Measurements from ENCODE around the gene PRRG3.
"Not testable (repeated sequence)": the region's sequence is repeated elsewhere in the genome, so short reads cannot be mapped to it uniquely, and the experiment has no call there.

The PRRG3 gene

GRCh38 chrX:151694661-151695582 lies at the start of gene PRRG3:
Gene PRRG3 (plus strand): TSS chrX:151695458. CDS start chrX:151698815, 3,357 bp downstream.
- DNase-seq, result no peak

GRCh38 chrX:151675121-151675746 lies 20.0 kb upstream of the PRRG3 start:
- DNase-seq, result no peak

- no peak for DNase-seq
Observed at GRCh38 chrX:151676196-151676595, 19.1 kb upstream of the PRRG3 start.

GRCh38 chrX:151679798-151680402 lies 15.4 kb upstream of the PRRG3 start:
- no peak for DNase-seq

- no peak for DNase-seq
Observed at GRCh38 chrX:151680805-151681204, 14.5 kb upstream of the PRRG3 start.

GRCh38 chrX:151687635-151688034 lies 7.6 kb upstream of the PRRG3 start:
- no peak for DNase-seq

GRCh38 chrX:151688695-151689094 lies 6.6 kb upstream of the PRRG3 start:
- no peak for DNase-seq

GRCh38 chrX:151692825-151693224 lies 2.4 kb upstream of the PRRG3 start:
- no peak for DNase-seq

GRCh38 chrX:151694121-151694520 lies 1.1 kb upstream of the PRRG3 start:
- no peak for DNase-seq

- DNase-seq, result no peak
Observed at GRCh38 chrX:151695583-151696340, 504 bp downstream of the PRRG3 start.

GRCh38 chrX:151697082-151697481 lies 1.8 kb downstream of the PRRG3 start:
- not testable (repeated sequence) for DNase-seq

GRCh38 chrX:151697522-151697921 lies 2.3 kb downstream of the PRRG3 start:
- DNase-seq, result no peak

- no peak for DNase-seq
Observed at GRCh38 chrX:151698485-151698884, 3.2 kb downstream of the PRRG3 start.

- no peak for DNase-seq
Observed at GRCh38 chrX:151699746-151700145, 4.5 kb downstream of the PRRG3 start.

- DNase-seq, result no peak
Observed at GRCh38 chrX:151700581-151700980, 5.3 kb downstream of the PRRG3 start.

- no peak for DNase-seq
Observed at GRCh38 chrX:151701071-151701470, 5.8 kb downstream of the PRRG3 start.

GRCh38 chrX:151701531-151701930 lies 6.3 kb downstream of the PRRG3 start:
- no peak for DNase-seq

- DNase-seq, result no peak
Observed at GRCh38 chrX:151702026-151702714, 6.9 kb downstream of the PRRG3 start.

GRCh38 chrX:151702741-151703340 lies 7.6 kb downstream of the PRRG3 start:
- DNase-seq, result no peak

GRCh38 chrX:151703487-151703886 lies 8.2 kb downstream of the PRRG3 start:
- no peak for DNase-seq

- DNase-seq, result no peak
Observed at GRCh38 chrX:151704041-151704663, 8.9 kb downstream of the PRRG3 start.

- DNase-seq, result no peak
Observed at GRCh38 chrX:151708821-151709220, 13.6 kb downstream of the PRRG3 start.
